ENCODE measurements around the gene PEPD. TPM values are rescaled to one million over a fixed set of nuclear protein-coding genes. Genes with fewer than 3 reads are reported as not detected.

PEPD gene
- total and polyA plus RNA-seq, 4 donors = 37.3 to 211 (median 117) TPM

- Histone ChIP-seq H3K27ac (ENCODE audit: low read depth in 1 of 2, low read length in 2 of 2) (no peak overlapping the region), H3K9me3 (ENCODE audit: control insufficient read depth in 4 of 4, low read length in 3 of 4) (no peaks in the 10 kb centered on the region), H3K4me1 (ENCODE audit: control insufficient read depth in 4 of 4, insufficient read depth in 4 of 4, low read length in 3 of 4) (peaks cover 0 to 16% (median 10%) of the 10 kb centered on the region in 4 donors), H3K36me3 (ENCODE audit: control insufficient read depth in 4 of 4, insufficient read depth in 3 of 4, low read depth in 1 of 4, low read length in 3 of 4) (peaks cover 0 to 6% (median 0%) of the 10 kb centered on the region in 4 donors), H3K27me3 (ENCODE audit: control insufficient read depth in 4 of 4, insufficient read depth in 4 of 4, low read length in 3 of 4) (no peaks in the 10 kb centered on the region), H3K9ac (ENCODE audit: low read depth in 1 of 2, low read length in 2 of 2) (no peak overlapping the region), H3K4me3 (ENCODE audit: low read depth in 1 of 3, low read length in 3 of 3) (no peak overlapping the region)
- no peak for DNase-seq (ENCODE audit: low spot score)
- WGBS = 87% methylated on average over 16 of the region's 16 CpGs
- TF ChIP-seq TAF1 (conservative IDR thresholded peaks at IDR 0.05) = no peak
- TF ChIP-seq HNF4A (conservative IDR thresholded peaks at IDR 0.05) = no peak
- TF ChIP-seq YY1 (IDR thresholded peaks at IDR 0.05) = no peak
- TF ChIP-seq SP1 (IDR thresholded peaks at IDR 0.05) = no peak
- TF ChIP-seq ZBTB33 (IDR thresholded peaks at IDR 0.05) = no peak
- TF ChIP-seq, protein P1, sequence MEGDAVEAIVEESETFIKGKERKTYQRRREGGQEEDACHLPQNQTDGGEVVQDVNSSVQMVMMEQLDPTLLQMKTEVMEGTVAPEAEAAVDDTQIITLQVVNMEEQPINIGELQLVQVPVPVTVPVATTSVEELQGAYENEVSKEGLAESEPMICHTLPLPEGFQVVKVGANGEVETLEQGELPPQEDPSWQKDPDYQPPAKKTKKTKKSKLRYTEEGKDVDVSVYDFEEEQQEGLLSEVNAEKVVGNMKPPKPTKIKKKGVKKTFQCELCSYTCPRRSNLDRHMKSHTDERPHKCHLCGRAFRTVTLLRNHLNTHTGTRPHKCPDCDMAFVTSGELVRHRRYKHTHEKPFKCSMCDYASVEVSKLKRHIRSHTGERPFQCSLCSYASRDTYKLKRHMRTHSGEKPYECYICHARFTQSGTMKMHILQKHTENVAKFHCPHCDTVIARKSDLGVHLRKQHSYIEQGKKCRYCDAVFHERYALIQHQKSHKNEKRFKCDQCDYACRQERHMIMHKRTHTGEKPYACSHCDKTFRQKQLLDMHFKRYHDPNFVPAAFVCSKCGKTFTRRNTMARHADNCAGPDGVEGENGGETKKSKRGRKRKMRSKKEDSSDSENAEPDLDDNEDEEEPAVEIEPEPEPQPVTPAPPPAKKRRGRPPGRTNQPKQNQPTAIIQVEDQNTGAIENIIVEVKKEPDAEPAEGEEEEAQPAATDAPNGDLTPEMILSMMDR (IDR thresholded peaks at IDR 0.05; ENCODE audit: low read depth, low read length, missing input control) = no peak
- no peak for TF ChIP-seq GABPA (IDR thresholded peaks at IDR 0.05 in 1 of 2, conservative IDR thresholded peaks at IDR 0.05 in 1 of 2)
- no peak for TF ChIP-seq EGR1 (IDR thresholded peaks at IDR 0.05; ENCODE audit: low read depth in 2 of 2)
- TF ChIP-seq RAD21 (IDR thresholded peaks at IDR 0.05) = no peak
- TF ChIP-seq RXRA (IDR thresholded peaks at IDR 0.05) = no peak
- no peak for TF ChIP-seq FOXA1 (IDR thresholded peaks at IDR 0.05)
- TF ChIP-seq NR2F2 (IDR thresholded peaks at IDR 0.05) = no peak
- TF ChIP-seq, protein P2, sequence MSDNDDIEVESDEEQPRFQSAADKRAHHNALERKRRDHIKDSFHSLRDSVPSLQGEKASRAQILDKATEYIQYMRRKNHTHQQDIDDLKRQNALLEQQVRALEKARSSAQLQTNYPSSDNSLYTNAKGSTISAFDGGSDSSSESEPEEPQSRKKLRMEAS (IDR thresholded peaks at IDR 0.05) = no peak
- TF ChIP-seq, protein P3, sequence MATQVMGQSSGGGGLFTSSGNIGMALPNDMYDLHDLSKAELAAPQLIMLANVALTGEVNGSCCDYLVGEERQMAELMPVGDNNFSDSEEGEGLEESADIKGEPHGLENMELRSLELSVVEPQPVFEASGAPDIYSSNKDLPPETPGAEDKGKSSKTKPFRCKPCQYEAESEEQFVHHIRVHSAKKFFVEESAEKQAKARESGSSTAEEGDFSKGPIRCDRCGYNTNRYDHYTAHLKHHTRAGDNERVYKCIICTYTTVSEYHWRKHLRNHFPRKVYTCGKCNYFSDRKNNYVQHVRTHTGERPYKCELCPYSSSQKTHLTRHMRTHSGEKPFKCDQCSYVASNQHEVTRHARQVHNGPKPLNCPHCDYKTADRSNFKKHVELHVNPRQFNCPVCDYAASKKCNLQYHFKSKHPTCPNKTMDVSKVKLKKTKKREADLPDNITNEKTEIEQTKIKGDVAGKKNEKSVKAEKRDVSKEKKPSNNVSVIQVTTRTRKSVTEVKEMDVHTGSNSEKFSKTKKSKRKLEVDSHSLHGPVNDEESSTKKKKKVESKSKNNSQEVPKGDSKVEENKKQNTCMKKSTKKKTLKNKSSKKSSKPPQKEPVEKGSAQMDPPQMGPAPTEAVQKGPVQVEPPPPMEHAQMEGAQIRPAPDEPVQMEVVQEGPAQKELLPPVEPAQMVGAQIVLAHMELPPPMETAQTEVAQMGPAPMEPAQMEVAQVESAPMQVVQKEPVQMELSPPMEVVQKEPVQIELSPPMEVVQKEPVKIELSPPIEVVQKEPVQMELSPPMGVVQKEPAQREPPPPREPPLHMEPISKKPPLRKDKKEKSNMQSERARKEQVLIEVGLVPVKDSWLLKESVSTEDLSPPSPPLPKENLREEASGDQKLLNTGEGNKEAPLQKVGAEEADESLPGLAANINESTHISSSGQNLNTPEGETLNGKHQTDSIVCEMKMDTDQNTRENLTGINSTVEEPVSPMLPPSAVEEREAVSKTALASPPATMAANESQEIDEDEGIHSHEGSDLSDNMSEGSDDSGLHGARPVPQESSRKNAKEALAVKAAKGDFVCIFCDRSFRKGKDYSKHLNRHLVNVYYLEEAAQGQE (IDR thresholded peaks at IDR 0.05) = no peak
- TF ChIP-seq ATF3 (IDR thresholded peaks at IDR 0.05) = no peak
Measured at GRCh38 chr19:33432446-33433170, 89.0 kb downstream of the PEPD start.

All from liver (tissue), 9 donors.